Mucosa of descending colon (tissue), 3 donors: ENCODE data around the gene METTL17. TPM values are rescaled to one million over a fixed set of nuclear protein-coding genes. Genes with fewer than 3 reads are reported as not detected.
"Not testable (repeated sequence)": the region's sequence is repeated elsewhere in the genome, so short reads cannot be mapped to it uniquely, and the experiment has no call there.

ENCODE experiments used
- ATAC-seq: fragments of 200-7000 bp; cut with Tn5 transposase; one replicate; pipeline ENCODE4 v1.9.1; 2020; ENCODE audit warnings: mild to moderate bottlenecking, moderate library complexity
- DNase-seq, 3 donors: peaks; one replicate each; pipeline ENCODE4 v3.0.0-alpha.2; 2020
- H3K36me3 ChIP-seq: fragments of 200-600 bp; one replicate; pipeline ENCODE4 v1.8.0; 2021; ENCODE audit warnings: low read depth, mild to moderate bottlenecking
- H3K4me1 ChIP-seq: fragments of 200-600 bp; one replicate; pipeline ENCODE4 v1.8.0; 2021; ENCODE audit warnings: low read depth, mild to moderate bottlenecking
- H3K4me3 ChIP-seq: fragments of 200-600 bp; one replicate; pipeline ENCODE4 v1.8.0; 2021; ENCODE audit warnings: mild to moderate bottlenecking
- H3K9me3 ChIP-seq: fragments of 200-600 bp; one replicate; pipeline ENCODE4 v1.8.0; 2021; ENCODE audit warnings: mild to moderate bottlenecking
- CTCF ChIP-seq: fragments of 200-600 bp; IDR thresholded peaks from one replicate; pipeline ENCODE4 v1.8.0; 2022; ENCODE audit warnings: antibody characterized with exemption, mild to moderate bottlenecking
- intact Hi-C, 2 donors: fragments of 100-400 bp; cut with DNase I in 1 of 2; cut with micrococcal nuclease in 1 of 2; formaldehyde crosslinking; loops; one replicate each; pipeline versions ENCODE4 v1.11.0 to v1.11.1; 2022; cut with DNase I, micrococcal nuclease
- total RNA-seq, 3 donors: library from RNA; stranded (reverse); fragmentation: NEBNext Ultra II Directional in 2 of 3; extraction: Animal tissue kit (Norgen Biotek cat#: 25700) in 2 of 3; gene quantifications; one replicate each; pipeline versions ENCODE4 v1.2.1 to v1.2.4, GENCODE V29; 2021 to 2023
- donor health status: DM: no; HTN: no; CAD: no; lungs with moderate emphysema.
- donor health status: DM: no; HTN: no; CAD: no.
- donor health status: DM: no; HTN: yes; CAD: no.

The METTL17 gene
- total RNA-seq, 3 donors from 2014 or later, result 61.1 to 87.3 (median 73.1) TPM

GRCh38 chr14:20998139-20998538 is 8.4 kb downstream of the METTL17 start:
- peaks cover 9% of the 10 kb centered on the region for H3K36me3 ChIP-seq
- ATAC-seq (peak; percentile 53), DNase-seq (peak in 1 of 3 donors; percentile 54)
- intact Hi-C loops, result no loop called here
- H3K4me3 ChIP-seq, result no peak overlapping the region
- no peaks in the 10 kb centered on the region for H3K9me3 ChIP-seq
- TF ChIP-seq CTCF, result no peak
- H3K4me1 ChIP-seq, result peaks cover 15% of the 10 kb centered on the region

- Histone ChIP-seq H3K4me1 (peaks cover 15% of the 10 kb centered on the region), H3K4me3 (no peak within 1 kb of the TSS), H3K36me3 (peaks cover 9% of the 10 kb centered on the region), H3K9me3 (no peaks in the 10 kb centered on the region)
- intact Hi-C loops, result no loop called here
- DNase-seq (peak; percentile 83 to 84 (median 84)), ATAC-seq (peak; percentile 83)
- TF ChIP-seq CTCF, result no peak
These were observed 9.0 kb downstream of the METTL17 start, which contains the start of gene SLC39A2 for GRCh38 chr14:20998674-20999366. SLC39A2 (plus strand) TSS chr14:20999293; CDS start chr14:20999447, 154 bp downstream.

- ATAC-seq (peak; percentile 5), DNase-seq (no peak)
- intact Hi-C loops, result no loop called here
- peaks cover 15% of the 10 kb centered on the region for H3K4me1 ChIP-seq
- no peaks in the 10 kb centered on the region for H3K9me3 ChIP-seq
- H3K36me3 ChIP-seq, result peaks cover 9% of the 10 kb centered on the region
- H3K4me3 ChIP-seq, result no peak overlapping the region
- no peak for TF ChIP-seq CTCF
These were observed 9.8 kb downstream of the METTL17 start for GRCh38 chr14:20999591-20999990.

- Histone ChIP-seq H3K4me1 (peaks cover 11% of the 10 kb centered on the region), H3K9me3 (no peaks in the 10 kb centered on the region), H3K36me3 (no peaks in the 10 kb centered on the region), H3K4me3 (no peak overlapping the region)
- DNase-seq (peak; percentile 61 to 69 (median 62)), ATAC-seq (peak; percentile 45)
- intact Hi-C loops, result no loop called here
- no peak for TF ChIP-seq CTCF
These were observed 11.4 kb downstream of the METTL17 start for GRCh38 chr14:21001218-21001617.

- Histone ChIP-seq H3K4me3 (no peak overlapping the region), H3K9me3 (no peaks in the 10 kb centered on the region), H3K4me1 (peaks cover 15% of the 10 kb centered on the region), H3K36me3 (no peaks in the 10 kb centered on the region)
- no peak for TF ChIP-seq CTCF
- intact Hi-C loops, result no loop called here
- ATAC-seq (no peak), DNase-seq (no peak)
These were observed 14.1 kb downstream of the METTL17 start for GRCh38 chr14:21003788-21004346.

GRCh38 chr14:21009721-21010120 is 19.9 kb downstream of the METTL17 start:
- not testable (repeated sequence) for ATAC-seq

More at GRCh38 chr14:21009721-21010120, 19.9 kb downstream of the METTL17 start:
- not testable (repeated sequence) for H3K4me1 ChIP-seq, H3K36me3 ChIP-seq, H3K9me3 ChIP-seq, H3K4me3 ChIP-seq, DNase-seq
- intact Hi-C loops, result loop anchor here in 1 of 2 donors (10.0 kb wide), 1 partner anchor 85 kb away; the partner anchor contains the start of gene ZNF219
